ACC112 (cell line): ENCODE results near the gene CPT1A.

Experiments
- H2AFZ ChIP-seq: fragments of 200-600 bp; sonication (generic); one replicate; pipeline ENCODE4 v1.6.0; 2017; ENCODE audit warnings: antibody characterized with exemption, low read length; ENCODE audit not compliant: unreplicated experiment
- H3K27ac ChIP-seq: fragments of 200-600 bp; sonication (generic); 2 replicates; pipeline ENCODE4 v1.5.1; 2014; ENCODE audit warnings: low read depth, mild to moderate bottlenecking, antibody characterized with exemption, low read length, moderate library complexity
- H3K27me3 ChIP-seq: fragments of 200-600 bp; sonication (generic); 2 replicates; pipeline ENCODE4 v1.6.1; 2014; ENCODE audit warnings: mild to moderate bottlenecking, antibody characterized with exemption, low read length, moderate library complexity, mixed read lengths; ENCODE audit not compliant: insufficient read depth
- H3K36me3 ChIP-seq: fragments of 200-600 bp; sonication (generic); 2 replicates; pipeline ENCODE4 v1.6.1; 2016; ENCODE audit warnings: mild to moderate bottlenecking, antibody characterized with exemption, low read length, moderate library complexity, mixed read lengths; ENCODE audit not compliant: insufficient read depth
- H3K4me1 ChIP-seq: fragments of 200-600 bp; sonication (generic); one replicate; pipeline ENCODE4 v1.6.1; 2016; ENCODE audit warnings: low read length, mixed read lengths; ENCODE audit not compliant: insufficient read depth, unreplicated experiment, control insufficient read depth
- H3K4me3 ChIP-seq: fragments of 200-600 bp; sonication (generic); 2 replicates; pipeline ENCODE4 v1.5.1; 2014; ENCODE audit warnings: mild to moderate bottlenecking, low read depth, low read length
- H3K79me2 ChIP-seq: fragments of 200-600 bp; sonication (generic); one replicate; pipeline ENCODE4 v1.6.0; 2016; ENCODE audit warnings: low read length; ENCODE audit not compliant: control insufficient read depth, unreplicated experiment, insufficient read depth

CPT1A gene

GRCh38 chr11:68852628-68853027 lies 10.9 kb upstream of the CPT1A start:
- H3K36me3 ChIP-seq = no peaks in the 10 kb centered on the region
- no peak overlapping the region for H3K4me3 ChIP-seq
- H3K79me2 ChIP-seq = no peaks in the 10 kb centered on the region
- H3K4me1 ChIP-seq = peaks cover 15% of the 10 kb centered on the region
- H3K27ac ChIP-seq = no peak overlapping the region
- H3K27me3 ChIP-seq = peaks cover 26% of the 10 kb centered on the region
- H2AFZ ChIP-seq = no peak overlapping the region

- no peak overlapping the region for H3K27ac ChIP-seq
- no peaks in the 10 kb centered on the region for H3K36me3 ChIP-seq
- H3K4me3 ChIP-seq = no peak overlapping the region
- no peaks in the 10 kb centered on the region for H3K79me2 ChIP-seq
- no peaks in the 10 kb centered on the region for H3K4me1 ChIP-seq
- peaks cover 13% of the 10 kb centered on the region for H3K27me3 ChIP-seq
- no peak overlapping the region for H2AFZ ChIP-seq
These were observed 6.7 kb upstream of the CPT1A start for GRCh38 chr11:68848429-68848828.

- Histone ChIP-seq H3K36me3 (no peaks in the 10 kb centered on the region), H3K79me2 (no peaks in the 10 kb centered on the region), H3K27ac (no peak overlapping the region), H2AFZ (no peak overlapping the region), H3K4me3 (no peak overlapping the region), H3K4me1 (no peaks in the 10 kb centered on the region), H3K27me3 (peaks cover 5% of the 10 kb centered on the region; the same call in 1 of the 2 replicates)
These were observed 5.7 kb upstream of the CPT1A start for GRCh38 chr11:68847395-68847794.

GRCh38 chr11:68845351-68846002 lies 3.8 kb upstream of the CPT1A start:
- Histone ChIP-seq H3K36me3 (no peaks in the 10 kb centered on the region), H2AFZ (no peak overlapping the region), H3K4me1 (no peaks in the 10 kb centered on the region), H3K27me3 (no peaks in the 10 kb centered on the region), H3K27ac (no peak overlapping the region), H3K79me2 (peaks cover 7% of the 10 kb centered on the region), H3K4me3 (no peak overlapping the region)

- no peak overlapping the region for H3K4me3 ChIP-seq
- no peak overlapping the region for H2AFZ ChIP-seq
- peaks cover 13% of the 10 kb centered on the region for H3K79me2 ChIP-seq
- H3K36me3 ChIP-seq = no peaks in the 10 kb centered on the region
- no peak overlapping the region for H3K27ac ChIP-seq
- no peaks in the 10 kb centered on the region for H3K27me3 ChIP-seq
- peaks cover 6% of the 10 kb centered on the region for H3K4me1 ChIP-seq
These were observed 3.1 kb upstream of the CPT1A start for GRCh38 chr11:68844801-68845200.

- Histone ChIP-seq H3K79me2 (peaks cover 15% of the 10 kb centered on the region), H3K4me1 (peaks cover 7% of the 10 kb centered on the region), H3K36me3 (no peaks in the 10 kb centered on the region), H2AFZ (no peak overlapping the region), H3K4me3 (no peak overlapping the region), H3K27ac (no peak overlapping the region), H3K27me3 (no peaks in the 10 kb centered on the region)
These were observed 2.7 kb upstream of the CPT1A start for GRCh38 chr11:68844376-68844775.

- no peak overlapping the region for H2AFZ ChIP-seq
- H3K27ac ChIP-seq = no peak overlapping the region
- H3K36me3 ChIP-seq = no peaks in the 10 kb centered on the region
- peaks cover 7% of the 10 kb centered on the region for H3K4me1 ChIP-seq
- no peak overlapping the region for H3K4me3 ChIP-seq
- H3K79me2 ChIP-seq = peaks cover 15% of the 10 kb centered on the region
- no peaks in the 10 kb centered on the region for H3K27me3 ChIP-seq
These were observed 2.1 kb upstream of the CPT1A start for GRCh38 chr11:68843703-68844312.

GRCh38 chr11:68843052-68843561 lies 1.4 kb upstream of the CPT1A start:
- H3K4me1 ChIP-seq = peaks cover 10% of the 10 kb centered on the region
- no peaks in the 10 kb centered on the region for H3K27me3 ChIP-seq
- H3K79me2 ChIP-seq = peaks cover 17% of the 10 kb centered on the region
- peak overlapping the region; percentile 88 for H3K4me3 ChIP-seq
- no peak overlapping the region for H3K27ac ChIP-seq
- H3K36me3 ChIP-seq = no peaks in the 10 kb centered on the region
- H2AFZ ChIP-seq = peak overlapping the region; percentile 35

GRCh38 chr11:68842427-68843051 lies 823 bp upstream of the CPT1A start:
- Histone ChIP-seq H3K4me3 (peak overlapping the region; percentile 88), H3K36me3 (no peaks in the 10 kb centered on the region), H3K27me3 (no peaks in the 10 kb centered on the region), H3K79me2 (peaks cover 23% of the 10 kb centered on the region), H3K27ac (no peak overlapping the region), H2AFZ (peak overlapping the region; percentile 35), H3K4me1 (peaks cover 16% of the 10 kb centered on the region)

GRCh38 chr11:68840661-68841653 lies 759 bp downstream of the CPT1A start:
- peak overlapping the region; percentile 90 for H3K27ac ChIP-seq
- peaks cover 37% of the 10 kb centered on the region for H3K79me2 ChIP-seq
- peak overlapping the region; percentile 82 for H2AFZ ChIP-seq
- H3K4me3 ChIP-seq = peak overlapping the region; percentile 88
- H3K4me1 ChIP-seq = peaks cover 18% of the 10 kb centered on the region
- H3K36me3 ChIP-seq = no peaks in the 10 kb centered on the region
- no peaks in the 10 kb centered on the region for H3K27me3 ChIP-seq
